BLaER1 treated with 17β-estradiol and CSF1 and Interleukin-3, amounts not matched to agents 10 nM and 100 nM (cell line): ENCODE results near the gene CEP89.
A peak's percentile ranks its signal among the peaks of the same experiment; 100 is the strongest.
"Not testable (repeated sequence)": the region's sequence is repeated elsewhere in the genome, so short reads cannot be mapped to it uniquely, and the experiment has no call there.

ENCODE experiments used
- H3K27ac ChIP-seq, 11 experiments: shearing (Covaris generic); formaldehyde crosslinking; 2 replicates each; pipeline ENCODE4 v1.8.1; 2022
- H3K27me3 ChIP-seq, 11 experiments: shearing (Covaris generic); formaldehyde crosslinking; 2 replicates each; pipeline ENCODE4 v1.8.1; 2022
- H3K36me3 ChIP-seq, 11 experiments: shearing (Covaris generic); formaldehyde crosslinking; 2 replicates each; pipeline ENCODE4 v1.8.1; 2022
- H3K4me1 ChIP-seq, 10 experiments: shearing (Covaris generic); formaldehyde crosslinking; 2 replicates each; pipeline ENCODE4 v1.8.1; 2022
- H3K4me2 ChIP-seq, 11 experiments: shearing (Covaris generic); formaldehyde crosslinking; 2 replicates each; pipeline ENCODE4 v1.8.1; 2022
- H3K4me3 ChIP-seq, 10 experiments: shearing (Covaris generic); formaldehyde crosslinking; 2 replicates each; pipeline ENCODE4 v1.8.1; 2022
- H3K9ac ChIP-seq, 11 experiments: shearing (Covaris generic); formaldehyde crosslinking; 2 replicates each; pipeline ENCODE4 v1.8.1; 2022
- H3K9me3 ChIP-seq, 11 experiments: shearing (Covaris generic); formaldehyde crosslinking; replicated peaks in 1 of 11; 2 replicates each; pipeline ENCODE4 v1.8.1; 2022
- H4K20me1 ChIP-seq, 11 experiments: shearing (Covaris generic); formaldehyde crosslinking; 2 replicates each; pipeline ENCODE4 v1.8.1; 2022
- Cebpa-rat ChIP-seq, 11 experiments: shearing (Covaris generic); IDR thresholded peaks; 2 replicates each; pipeline ENCODE4 v1.8.1; 2022

The CEP89 gene

GRCh38 chr19:32852216-32852615 is 119.5 kb downstream of the CEP89 start:
- Histone ChIP-seq H4K20me1 (no peaks in the 10 kb centered on the region), H3K9me3 (no peaks in the 10 kb centered on the region), H3K4me2 (no peak overlapping the region), H3K4me1 (no peaks in the 10 kb centered on the region), H3K27me3 (no peaks in the 10 kb centered on the region), H3K9ac (no peak overlapping the region), H3K27ac (no peak overlapping the region), H3K36me3 (no peaks in the 10 kb centered on the region), H3K4me3 (no peak overlapping the region)
- TF ChIP-seq Cebpa-rat (IDR thresholded peaks at IDR 0.05), result no peak

- not testable (repeated sequence) for H3K4me1 ChIP-seq, H3K4me2 ChIP-seq, H3K36me3 ChIP-seq, H3K4me3 ChIP-seq, H3K9me3 ChIP-seq, H3K27ac ChIP-seq, H3K27me3 ChIP-seq, H4K20me1 ChIP-seq, H3K9ac ChIP-seq
Measured at GRCh38 chr19:32848035-32848434, 123.7 kb downstream of the CEP89 start.

- Histone ChIP-seq H3K4me3 (no peak overlapping the region), H3K27ac (no peak overlapping the region), H3K9ac (no peak overlapping the region), H3K4me1 (no peaks in the 10 kb centered on the region), H3K36me3 (peaks cover 0 to 7% (median 0%) of the 10 kb centered on the region in 11 experiments; a peak in 4 of 22 replicates), H4K20me1 (no peaks in the 10 kb centered on the region), H3K27me3 (no peaks in the 10 kb centered on the region), H3K9me3 (peaks cover 22 to 27% (median 24%) of the 10 kb centered on the region in 11 experiments), H3K4me2 (no peak overlapping the region)
- no peak for TF ChIP-seq Cebpa-rat (IDR thresholded peaks at IDR 0.05)
Measured at GRCh38 chr19:32843716-32844245, 128.0 kb downstream of the CEP89 start.

GRCh38 chr19:32842061-32842460 is 129.7 kb downstream of the CEP89 start:
- H3K4me2 ChIP-seq, result no peak overlapping the region
- H3K9ac ChIP-seq, result no peak overlapping the region
- peaks cover 23 to 27% (median 24%) of the 10 kb centered on the region in 11 experiments for H3K9me3 ChIP-seq
- H3K36me3 ChIP-seq, result peaks cover 0 to 7% (median 0%) of the 10 kb centered on the region in 11 experiments; a peak in 4 of 22 replicates
- H3K27me3 ChIP-seq, result no peaks in the 10 kb centered on the region
- TF ChIP-seq Cebpa-rat (IDR thresholded peaks at IDR 0.05), result no peak
- no peaks in the 10 kb centered on the region for H3K4me1 ChIP-seq
- H4K20me1 ChIP-seq, result no peaks in the 10 kb centered on the region
- no peak overlapping the region for H3K4me3 ChIP-seq
- H3K27ac ChIP-seq, result no peak overlapping the region

GRCh38 chr19:32837531-32837930 is 134.2 kb downstream of the CEP89 start:
- Histone ChIP-seq H3K9me3 (peaks cover 23 to 27% (median 24%) of the 10 kb centered on the region in 11 experiments), H4K20me1 (no peaks in the 10 kb centered on the region), H3K36me3 (peaks cover 0 to 7% (median 0%) of the 10 kb centered on the region in 11 experiments; a peak in 3 of 22 replicates), H3K27me3 (no peaks in the 10 kb centered on the region), H3K9ac (no peak overlapping the region), H3K4me3 (no peak overlapping the region), H3K4me1 (no peaks in the 10 kb centered on the region), H3K27ac (no peak overlapping the region), H3K4me2 (no peak overlapping the region)
- no peak for TF ChIP-seq Cebpa-rat (IDR thresholded peaks at IDR 0.05)

- not testable (repeated sequence) for H3K27ac ChIP-seq, H3K36me3 ChIP-seq, H3K4me3 ChIP-seq, H3K27me3 ChIP-seq, H3K9me3 ChIP-seq, H4K20me1 ChIP-seq, H3K9ac ChIP-seq, H3K4me2 ChIP-seq, H3K4me1 ChIP-seq
Measured at GRCh38 chr19:32833388-32833787, 138.4 kb downstream of the CEP89 start.

- H3K9ac ChIP-seq, H3K4me1 ChIP-seq, H3K4me3 ChIP-seq, H3K27ac ChIP-seq, H3K9me3 ChIP-seq, H4K20me1 ChIP-seq, H3K36me3 ChIP-seq, H3K4me2 ChIP-seq, H3K27me3 ChIP-seq: not testable (repeated sequence)
Measured at GRCh38 chr19:32832825-32833224, 138.9 kb downstream of the CEP89 start.

GRCh38 chr19:32832094-32832493 is 139.7 kb downstream of the CEP89 start:
- not testable (repeated sequence) for H4K20me1 ChIP-seq, H3K4me3 ChIP-seq, H3K9ac ChIP-seq, H3K9me3 ChIP-seq, H3K27me3 ChIP-seq, H3K36me3 ChIP-seq, H3K4me1 ChIP-seq, H3K27ac ChIP-seq, H3K4me2 ChIP-seq

- Histone ChIP-seq H3K27me3 (no peaks in the 10 kb centered on the region), H3K4me2 (no peak overlapping the region), H3K4me3 (no peak overlapping the region), H3K4me1 (peaks cover 0 to 9% (median 0%) of the 10 kb centered on the region in 10 experiments; a peak in 4 of 20 replicates), H3K27ac (no peak overlapping the region), H3K9ac (no peak overlapping the region), H4K20me1 (no peaks in the 10 kb centered on the region), H3K9me3 (no peaks in the 10 kb centered on the region), H3K36me3 (no peaks in the 10 kb centered on the region)
- TF ChIP-seq Cebpa-rat (IDR thresholded peaks at IDR 0.05), result no peak
Measured at GRCh38 chr19:32831611-32832010, 140.1 kb downstream of the CEP89 start.

- Histone ChIP-seq H3K27ac (peak overlapping the region in 1 of 11 experiments; percentile 17; a peak in 1 of 22 replicates), H3K4me3 (no peak overlapping the region), H3K4me2 (peak overlapping the region in 2 of 11 experiments; percentile 7 to 12; a peak in 1 of 22 replicates), H3K9ac (no peak overlapping the region), H3K36me3 (no peaks in the 10 kb centered on the region), H3K27me3 (no peaks in the 10 kb centered on the region), H3K9me3 (no peaks in the 10 kb centered on the region), H4K20me1 (no peaks in the 10 kb centered on the region), H3K4me1 (peaks cover 0 to 9% (median 0%) of the 10 kb centered on the region in 10 experiments; a peak in 4 of 20 replicates)
- no peak for TF ChIP-seq Cebpa-rat (IDR thresholded peaks at IDR 0.05)
Measured at GRCh38 chr19:32830231-32831014, 141.3 kb downstream of the CEP89 start.
